ENCODE data around the gene SFTPA1.
"Not testable (repeated sequence)": the region's sequence is repeated elsewhere in the genome, so short reads cannot be mapped to it uniquely, and the experiment has no call there.

DNA sequence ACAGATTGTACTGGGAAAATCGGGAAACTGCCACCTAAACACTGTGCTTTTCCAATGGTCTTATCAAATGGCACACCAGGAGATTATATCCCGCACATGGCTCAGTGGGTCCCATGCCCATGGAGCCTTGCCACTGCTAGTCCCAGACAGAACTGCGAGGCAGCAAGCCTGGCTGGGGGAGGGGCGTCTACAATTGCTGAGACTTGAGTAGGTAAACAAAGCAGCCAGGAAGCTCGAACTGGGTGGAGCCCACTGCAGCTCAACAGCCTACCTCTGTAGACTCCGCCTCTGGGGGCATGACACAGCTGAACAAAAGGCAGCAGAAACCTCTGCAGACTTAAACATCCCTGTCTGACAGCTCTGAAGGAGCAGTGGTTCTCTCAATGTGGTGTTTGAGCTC is 40.1 kb upstream of the SFTPA1 start:
- TF ChIP-seq, protein P1, sequence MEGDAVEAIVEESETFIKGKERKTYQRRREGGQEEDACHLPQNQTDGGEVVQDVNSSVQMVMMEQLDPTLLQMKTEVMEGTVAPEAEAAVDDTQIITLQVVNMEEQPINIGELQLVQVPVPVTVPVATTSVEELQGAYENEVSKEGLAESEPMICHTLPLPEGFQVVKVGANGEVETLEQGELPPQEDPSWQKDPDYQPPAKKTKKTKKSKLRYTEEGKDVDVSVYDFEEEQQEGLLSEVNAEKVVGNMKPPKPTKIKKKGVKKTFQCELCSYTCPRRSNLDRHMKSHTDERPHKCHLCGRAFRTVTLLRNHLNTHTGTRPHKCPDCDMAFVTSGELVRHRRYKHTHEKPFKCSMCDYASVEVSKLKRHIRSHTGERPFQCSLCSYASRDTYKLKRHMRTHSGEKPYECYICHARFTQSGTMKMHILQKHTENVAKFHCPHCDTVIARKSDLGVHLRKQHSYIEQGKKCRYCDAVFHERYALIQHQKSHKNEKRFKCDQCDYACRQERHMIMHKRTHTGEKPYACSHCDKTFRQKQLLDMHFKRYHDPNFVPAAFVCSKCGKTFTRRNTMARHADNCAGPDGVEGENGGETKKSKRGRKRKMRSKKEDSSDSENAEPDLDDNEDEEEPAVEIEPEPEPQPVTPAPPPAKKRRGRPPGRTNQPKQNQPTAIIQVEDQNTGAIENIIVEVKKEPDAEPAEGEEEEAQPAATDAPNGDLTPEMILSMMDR (IDR thresholded peaks at IDR 0.05; ENCODE audit: insufficient read depth, low read length, poor library complexity, severe bottlenecking) = not testable (repeated sequence)
- TF ChIP-seq EZH2phosphoT487 (conservative IDR thresholded peaks at IDR 0.05; ENCODE audit: low read length) = not testable (repeated sequence)
